Lung (tissue), 13 donors: ENCODE data around the gene ZDHHC16. TPM values are rescaled to one million over a fixed set of nuclear protein-coding genes. Genes with fewer than 3 reads are reported as not detected.

Experiments used
- ATAC-seq: fragments of 200-7000 bp; cut with Tn5 transposase; one replicate; pipeline ENCODE4 v1.9.1; 2020; ENCODE audit warnings: moderate number of reproducible peaks; ENCODE audit not compliant: insufficient read depth, low FRiP score
- DNase-seq, 3 donors: peaks; one replicate each; pipeline ENCODE4 v3.0.0-alpha.2; 2013 to 2017
- H3K27ac ChIP-seq, 2 donors: one replicate each; pipeline ENCODE4 v1.5.1; 2013; ENCODE audit warnings: mild to moderate bottlenecking in 2 of 2, moderate library complexity in 2 of 2, control low read depth in 1 of 2, inconsistent platforms in 1 of 2, low read depth in 1 of 2, low read length in 1 of 2
- H3K27me3 ChIP-seq, 3 donors: one replicate each; pipeline ENCODE4 v1.5.1; 2013; ENCODE audit warnings: low read length in 2 of 3; ENCODE audit not compliant: control insufficient read depth in 3 of 3, insufficient read depth in 3 of 3
- H3K36me3 ChIP-seq, 4 donors: one replicate each; pipeline ENCODE4 v1.5.1; 2013; ENCODE audit warnings: low read length in 4 of 4, mild to moderate bottlenecking in 1 of 4, moderate library complexity in 1 of 4; ENCODE audit not compliant: control insufficient read depth in 4 of 4, insufficient read depth in 4 of 4
- H3K4me1 ChIP-seq, 5 donors: one replicate each; pipeline ENCODE4 v1.5.1; 2013; ENCODE audit warnings: low read length in 5 of 5, mild to moderate bottlenecking in 2 of 5, moderate library complexity in 1 of 5; ENCODE audit not compliant: control insufficient read depth in 5 of 5, insufficient read depth in 5 of 5
- H3K4me3 ChIP-seq: one replicate; pipeline ENCODE4 v1.5.1; 2013; ENCODE audit warnings: mild to moderate bottlenecking, control low read depth, moderate library complexity
- H3K9ac ChIP-seq, 2 donors: one replicate each; pipeline ENCODE4 v1.5.1; 2013; ENCODE audit warnings: low read length in 2 of 2, control low read depth in 1 of 2; ENCODE audit not compliant: insufficient read depth in 1 of 2
- H3K9me3 ChIP-seq, 4 donors: one replicate each; pipeline ENCODE4 v1.5.1; 2013; ENCODE audit warnings: low read length in 3 of 4, mild to moderate bottlenecking in 1 of 4, moderate library complexity in 1 of 4; ENCODE audit not compliant: control insufficient read depth in 4 of 4, insufficient read depth in 3 of 4
- CTCF ChIP-seq: IDR thresholded peaks from 2 replicates; pipeline ENCODE4 v1.5.1; 2012; ENCODE audit warnings: mild to moderate bottlenecking; ENCODE audit errors: control extremely low read depth, extremely low read depth
- WGBS, 2 donors: extraction: QIAGEN DNeasy Blood & Tissue Kit; methylation state at CpG; one replicate each; pipeline ENCODE4 v1.1.7; 2013; 5-methylcytosine and 5-hydroxymethylcytosine counted together
- polyA plus RNA-seq, 2 donors: library from polyadenylated mRNA; stranded (reverse); fragments of 200-250 nt; gene quantifications; one replicate each; pipeline ENCODE4 v1.2.1, GENCODE V29; 2013
- small RNA-seq: library from RNA; depleted of rRNA; stranded (forward); fragments of <200 nt; gene quantifications from one replicate; pipeline ENCODE3, GENCODE V24; 2014; ENCODE audit warnings: low replicate concordance
- total RNA-seq, 2 donors: library from RNA; depleted of rRNA in 1 of 2; stranded (reverse); fragments of >200 nt in 1 of 2; gene quantifications; one replicate each; pipeline ENCODE4 v1.2.1, GENCODE V29; 2014 to 2021
- donor health status: control.
- donor health status: control.
- donor health status: Bipolar disorder and iron deficiency.
- donor health status: healthy.
- donor health status: DM: yes; HTN: yes; CAD: no.

ZDHHC16 gene
- total and polyA plus RNA-seq, 4 donors: 35.5 to 63.3 (median 49.0) TPM

DNA sequence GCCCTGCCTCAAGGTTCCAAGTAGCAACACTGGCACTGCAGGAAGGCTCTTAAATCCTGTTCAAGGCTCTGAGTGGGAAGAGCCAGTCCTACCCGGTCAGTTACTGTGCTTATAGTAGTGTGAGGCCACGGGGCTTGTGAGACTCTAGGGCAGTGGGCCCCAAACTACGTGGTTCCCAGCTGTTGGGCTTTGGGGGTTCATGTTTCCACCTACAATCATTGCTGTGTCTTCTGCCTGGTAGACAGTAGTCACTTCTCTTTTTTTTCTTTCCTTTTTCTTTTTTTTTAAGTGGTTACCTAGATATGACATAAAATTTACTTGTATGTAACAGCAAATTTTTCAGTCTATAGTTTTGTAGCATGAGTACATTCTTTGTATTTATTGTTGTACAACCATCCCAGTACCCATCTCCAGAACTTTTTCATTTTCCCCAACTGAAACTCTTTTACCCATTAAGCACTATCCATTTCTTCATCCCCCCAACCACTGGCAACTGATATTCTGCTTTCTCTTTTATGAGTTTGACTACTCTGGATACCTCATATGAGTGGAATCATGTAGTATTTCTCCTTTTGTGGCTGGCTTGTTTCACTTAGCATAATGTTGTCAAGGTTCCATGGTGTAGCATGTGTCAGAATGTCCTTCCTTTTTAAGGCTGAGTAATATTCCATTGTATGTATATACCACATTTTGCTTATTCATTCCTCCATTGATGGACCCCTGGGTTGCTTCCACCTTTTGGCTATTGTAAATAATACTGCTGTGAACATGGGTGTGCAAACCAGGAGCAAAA lies 60.4 kb downstream of the ZDHHC16 start:
- Histone ChIP-seq H3K27me3 (no peaks in the 10 kb centered on the region), H3K36me3 (no peaks in the 10 kb centered on the region), H3K9me3 (no peaks in the 10 kb centered on the region), H3K9ac (no peak overlapping the region), H3K4me3 (no peak overlapping the region), H3K4me1 (peaks cover 0 to 11% (median 0%) of the 10 kb centered on the region in 5 donors), H3K27ac (no peak overlapping the region)
- TF ChIP-seq CTCF: no peak
- WGBS, 2 donors: 49 to 60% methylated on average over 3 of the region's 3 CpGs
- DNase-seq (no peak), ATAC-seq (no peak)

Small RNAs within 50 kb of the gene (small RNA-seq; reads per million reads assigned to genes)
- gene RF00019: not detected

Other genes with a start within 250 kb of the ZDHHC16 start
- gene ARHGAP19, start 153.5 kb upstream of the ZDHHC16 start, total RNA-seq: 10 to 100 TPM; 10.0 to 20.4 TPM
- 1 to 10 TPM; 1.9 to 6.9 TPM for gene ARHGAP19, start 153.5 kb upstream of the ZDHHC16 start, polyA plus RNA-seq
- 10 to 100 TPM in 1 of 2 donors, 1 to 10 TPM in 1; 4.0 to 10.9 TPM for gene FRAT1, start 126.9 kb upstream of the ZDHHC16 start, total RNA-seq
- 10 to 100 TPM in 1 of 2 donors, 1 to 10 TPM in 1; 2.3 to 14.3 TPM for gene FRAT1, start 126.9 kb upstream of the ZDHHC16 start, polyA plus RNA-seq
- 10 to 100 TPM; 12.5 to 22.0 TPM for gene FRAT2, start 111.4 kb upstream of the ZDHHC16 start, total RNA-seq
- 10 to 100 TPM in 1 of 2 donors, 1 to 10 TPM in 1; 7.0 to 25.9 TPM for gene FRAT2, start 111.4 kb upstream of the ZDHHC16 start, polyA plus RNA-seq
- gene RRP12, start 44.8 kb upstream of the ZDHHC16 start, total RNA-seq: 10 to 100 TPM; 12.7 to 44.2 TPM
- 10 to 100 TPM; 18.9 to 24.6 TPM for gene RRP12, start 44.8 kb upstream of the ZDHHC16 start, polyA plus RNA-seq
- 100 to 1,000 TPM in 1 of 2 donors, 10 to 100 TPM in 1; 81.2 to 192 TPM for gene PGAM1, start 20.0 kb upstream of the ZDHHC16 start, total RNA-seq
- 100 to 1,000 TPM in 1 of 2 donors, 10 to 100 TPM in 1; 49.1 to 280 TPM for gene PGAM1, start 20.0 kb upstream of the ZDHHC16 start, polyA plus RNA-seq
- gene EXOSC1, start 169 bp upstream of the ZDHHC16 start, total RNA-seq: 10 to 100 TPM; 28.7 to 30.2 TPM
- gene EXOSC1, start 169 bp upstream of the ZDHHC16 start, polyA plus RNA-seq: 10 to 100 TPM; 31.3 to 60.3 TPM
- gene MMS19, start 52.2 kb downstream of the ZDHHC16 start, total RNA-seq: 10 to 100 TPM; 68.8 to 74.5 TPM
- 10 to 100 TPM; 39.9 to 56.2 TPM for gene MMS19, start 52.2 kb downstream of the ZDHHC16 start, polyA plus RNA-seq
- 10 to 100 TPM; 26.3 to 44.1 TPM for gene UBTD1, start 52.7 kb downstream of the ZDHHC16 start, total RNA-seq
- 10 to 100 TPM; 41.8 to 70.4 TPM for gene UBTD1, start 52.7 kb downstream of the ZDHHC16 start, polyA plus RNA-seq
- 1 to 10 TPM in 1 of 2 donors, not detected in 1; 3.1 TPM for gene ANKRD2, start 126.6 kb downstream of the ZDHHC16 start, total RNA-seq
- 1 to 10 TPM; 1.2 to 3.0 TPM for gene ANKRD2, start 126.6 kb downstream of the ZDHHC16 start, polyA plus RNA-seq
- 1 to 10 TPM in 1 of 2 donors, under 1 TPM in 1; 0.63 to 2.3 TPM for gene HOGA1, start 138.2 kb downstream of the ZDHHC16 start, total RNA-seq
- gene HOGA1, start 138.2 kb downstream of the ZDHHC16 start, polyA plus RNA-seq: under 1 TPM; 0.30 to 0.91 TPM
- gene C10orf62, start 143.5 kb downstream of the ZDHHC16 start, total RNA-seq: under 1 TPM in 1 of 2 donors, not detected in 1; 0.21 TPM
- not detected for gene C10orf62, start 143.5 kb downstream of the ZDHHC16 start, polyA plus RNA-seq
- gene MORN4, start 187.3 kb downstream of the ZDHHC16 start, total RNA-seq: 10 to 100 TPM in 1 of 2 donors, 1 to 10 TPM in 1; 5.7 to 16.1 TPM
- 1 to 10 TPM; 4.1 to 8.3 TPM for gene MORN4, start 187.3 kb downstream of the ZDHHC16 start, polyA plus RNA-seq
- gene PI4K2A, start 194.5 kb downstream of the ZDHHC16 start, total RNA-seq: 10 to 100 TPM; 15.0 to 22.4 TPM
- gene PI4K2A, start 194.5 kb downstream of the ZDHHC16 start, polyA plus RNA-seq: 10 to 100 TPM; 12.3 to 14.6 TPM
- 10 to 100 TPM; 16.8 to 26.8 TPM for gene AVPI1, start 241.1 kb downstream of the ZDHHC16 start, total RNA-seq
- 10 to 100 TPM; 15.1 to 18.9 TPM for gene AVPI1, start 241.1 kb downstream of the ZDHHC16 start, polyA plus RNA-seq